ENCODE data around the gene PLEKHS1.

PLEKHS1 gene

DNA sequence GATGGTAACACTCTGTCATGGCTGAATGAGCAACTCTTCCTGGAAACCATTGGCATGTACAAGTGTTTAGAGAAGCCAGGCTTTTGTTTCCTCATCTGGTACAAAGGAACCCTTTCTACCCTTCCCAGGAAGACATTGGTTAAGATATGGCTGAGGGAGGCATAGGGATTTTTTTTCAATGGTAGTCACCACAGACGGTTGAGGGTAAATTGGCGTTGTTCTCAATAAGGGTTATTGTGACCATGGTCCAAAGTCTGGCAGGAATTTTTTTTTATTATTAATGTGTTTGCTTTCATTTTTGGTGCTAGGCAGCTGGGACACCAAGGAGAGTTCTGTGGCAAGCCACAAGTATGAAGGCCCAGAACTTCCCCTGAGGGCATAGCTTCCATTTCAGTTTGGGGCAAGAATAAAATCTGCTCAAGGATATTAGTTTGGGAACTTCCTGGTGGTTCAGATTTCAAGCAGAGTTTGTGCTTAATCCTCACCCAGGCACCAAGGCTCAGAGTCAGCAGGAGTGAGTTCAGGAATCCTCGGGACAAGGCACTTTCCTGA, at the start of gene PLEKHS1:
Gene PLEKHS1, plus strand, starts transcription at position 502 of the 552 bp plus-strand sequence. CDS start 3,596 bp downstream, outside the sequence.
- DNase-seq (ENCODE audit: low read depth), result no peak

DNA sequence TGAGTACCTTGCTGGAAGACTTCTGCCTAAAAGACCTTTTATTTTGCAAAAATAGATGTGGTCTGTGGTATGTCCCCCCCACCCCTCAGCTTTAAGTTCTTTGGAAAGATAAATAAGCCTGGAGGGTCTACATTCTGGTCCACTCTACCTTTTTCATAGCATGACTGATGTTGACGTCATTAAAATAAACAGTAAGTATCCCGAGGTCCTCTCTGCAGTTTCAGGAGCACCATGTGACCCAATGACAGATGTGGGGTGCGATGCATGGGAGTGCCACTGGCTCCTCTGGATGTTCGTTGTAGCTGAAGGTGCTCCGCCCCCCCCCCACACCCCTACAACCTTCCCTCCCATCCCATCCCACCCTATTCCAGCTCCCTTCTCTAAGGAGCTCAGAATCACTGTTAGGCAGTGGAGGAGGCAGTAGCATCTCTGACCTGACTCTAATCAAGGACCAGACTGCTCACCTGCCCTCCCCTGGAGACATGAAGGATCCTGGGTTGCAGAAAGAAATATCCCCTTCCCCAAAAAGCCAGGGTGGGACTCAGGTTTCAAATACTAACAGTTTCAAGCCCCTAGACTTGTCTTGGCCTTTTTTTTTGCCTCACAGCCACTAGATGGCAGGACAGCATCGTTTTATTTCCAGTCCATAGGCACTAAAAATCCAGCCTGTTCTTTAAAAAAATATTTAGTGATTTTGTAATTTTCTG, 46.7 kb upstream of the PLEKHS1 start:
- DNase-seq (ENCODE audit: low read depth), result no peak

- DNase-seq (ENCODE audit: low read depth), result no peak
Observed at GRCh38 chr10:113705344-113705652, 46.2 kb upstream of the PLEKHS1 start.

DNA sequence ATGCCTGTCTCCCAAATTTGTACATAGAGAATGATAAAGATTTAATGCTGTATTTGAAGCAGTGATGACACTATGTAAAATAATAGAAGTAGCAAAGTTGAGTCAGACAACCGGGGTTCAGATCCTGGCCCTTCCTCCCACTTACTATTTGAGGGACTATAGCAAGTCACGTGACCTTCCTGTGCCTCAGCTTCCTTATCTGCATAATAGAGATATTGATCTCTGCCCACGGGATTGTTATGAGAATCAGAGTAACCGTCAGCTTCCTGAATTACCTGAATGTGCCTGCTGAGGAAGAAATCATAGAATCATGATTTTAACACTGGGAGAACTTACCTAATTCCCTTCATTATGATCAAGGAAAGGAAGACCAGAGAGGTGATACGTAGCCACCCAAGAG, 44.9 kb upstream of the PLEKHS1 start:
- DNase-seq (ENCODE audit: low read depth), result no peak

DNA sequence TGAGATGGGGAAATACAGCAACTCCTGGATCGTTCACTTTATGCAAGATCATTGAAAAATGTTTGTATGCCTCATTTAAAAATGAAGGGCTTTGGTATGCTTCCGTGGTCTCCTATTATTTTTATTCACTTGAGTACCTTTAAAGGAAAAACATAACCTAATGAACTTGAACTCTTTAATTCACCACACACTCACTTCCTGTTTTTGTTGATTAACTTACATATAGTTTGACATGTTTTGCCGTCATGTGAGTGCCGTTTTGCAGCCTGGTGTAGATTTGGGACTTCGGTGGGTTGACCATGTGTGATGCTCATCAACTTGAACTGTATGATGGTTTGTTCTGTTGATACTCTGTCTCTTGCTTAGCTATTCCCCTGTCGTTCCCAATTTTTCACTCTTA, 42.8 kb upstream of the PLEKHS1 start:
- no peak for DNase-seq (ENCODE audit: low read depth)

DNA sequence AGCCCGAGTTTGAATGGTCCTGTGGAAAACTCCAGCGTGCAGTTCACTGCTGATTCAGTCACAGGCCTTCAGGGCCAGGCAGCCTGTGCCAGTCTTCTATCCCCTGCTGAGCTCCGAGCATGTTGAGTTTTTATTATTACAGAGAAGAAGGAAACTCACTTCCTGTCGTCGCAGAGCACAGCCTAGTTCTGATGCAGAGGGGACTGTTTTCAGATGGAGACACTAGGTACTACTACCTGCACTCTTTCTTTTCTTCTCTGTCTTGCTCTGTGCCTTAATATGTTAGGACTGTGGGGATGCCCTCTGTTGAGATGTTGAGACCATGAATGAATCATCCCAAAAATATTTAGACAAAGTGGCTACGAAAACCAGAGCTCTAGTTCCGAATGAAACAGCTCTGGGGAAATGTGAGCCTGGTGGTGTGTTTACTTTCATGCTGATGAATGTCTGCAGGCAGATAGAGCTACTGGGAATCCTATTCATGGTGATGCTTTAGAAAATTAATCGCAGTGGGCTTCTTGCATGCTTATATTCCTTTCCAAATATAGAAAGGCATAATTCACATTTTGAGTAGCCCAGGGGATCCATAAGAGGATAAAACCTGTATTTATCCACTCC, 42.2 kb upstream of the PLEKHS1 start:
- no peak for DNase-seq (ENCODE audit: low read depth)

GRCh38 chr10:113711142-113711541, 40.3 kb upstream of the PLEKHS1 start:
- DNase-seq (ENCODE audit: low read depth), result no peak

DNA sequence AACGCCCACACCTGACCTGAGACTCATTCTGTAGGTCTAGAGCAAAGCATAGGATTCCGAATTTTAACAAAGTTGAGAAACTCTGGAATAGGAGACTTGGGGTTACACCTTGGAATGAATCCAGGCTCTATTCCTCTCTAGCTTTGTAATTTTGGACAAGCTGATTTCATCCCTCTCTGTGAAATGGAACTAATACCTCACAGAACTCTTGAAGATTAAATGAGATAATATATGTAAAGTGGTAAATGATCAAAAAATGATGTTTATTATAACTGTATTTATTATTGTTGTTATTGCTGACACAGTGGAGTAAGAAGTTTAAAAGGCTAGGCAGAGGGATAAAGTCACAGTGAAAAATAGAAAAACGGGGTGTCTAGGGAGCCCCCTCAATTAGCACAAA, 39.5 kb upstream of the PLEKHS1 start:
- DNase-seq (ENCODE audit: low read depth), result no peak

- DNase-seq (ENCODE audit: low read depth), result no peak
Observed at GRCh38 chr10:113712755-113713639, 38.5 kb upstream of the PLEKHS1 start.

DNA sequence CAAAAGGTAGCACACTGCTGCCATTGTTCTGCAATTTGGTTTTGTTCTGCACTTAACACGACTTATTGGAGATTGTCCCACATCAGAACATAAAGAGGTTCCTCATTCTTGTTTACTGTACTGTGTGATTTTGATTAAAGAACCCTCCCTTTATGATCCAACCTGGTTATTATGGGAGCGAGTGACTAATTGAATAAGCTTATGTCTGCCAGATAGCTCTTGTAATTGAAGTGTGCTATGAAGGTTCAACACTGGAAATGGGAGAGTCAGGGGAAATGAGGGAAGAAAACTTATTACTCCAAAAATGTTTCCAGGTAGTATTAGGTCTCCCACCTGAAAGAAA, 37.9 kb upstream of the PLEKHS1 start:
- DNase-seq (ENCODE audit: low read depth), result no peak

DNA sequence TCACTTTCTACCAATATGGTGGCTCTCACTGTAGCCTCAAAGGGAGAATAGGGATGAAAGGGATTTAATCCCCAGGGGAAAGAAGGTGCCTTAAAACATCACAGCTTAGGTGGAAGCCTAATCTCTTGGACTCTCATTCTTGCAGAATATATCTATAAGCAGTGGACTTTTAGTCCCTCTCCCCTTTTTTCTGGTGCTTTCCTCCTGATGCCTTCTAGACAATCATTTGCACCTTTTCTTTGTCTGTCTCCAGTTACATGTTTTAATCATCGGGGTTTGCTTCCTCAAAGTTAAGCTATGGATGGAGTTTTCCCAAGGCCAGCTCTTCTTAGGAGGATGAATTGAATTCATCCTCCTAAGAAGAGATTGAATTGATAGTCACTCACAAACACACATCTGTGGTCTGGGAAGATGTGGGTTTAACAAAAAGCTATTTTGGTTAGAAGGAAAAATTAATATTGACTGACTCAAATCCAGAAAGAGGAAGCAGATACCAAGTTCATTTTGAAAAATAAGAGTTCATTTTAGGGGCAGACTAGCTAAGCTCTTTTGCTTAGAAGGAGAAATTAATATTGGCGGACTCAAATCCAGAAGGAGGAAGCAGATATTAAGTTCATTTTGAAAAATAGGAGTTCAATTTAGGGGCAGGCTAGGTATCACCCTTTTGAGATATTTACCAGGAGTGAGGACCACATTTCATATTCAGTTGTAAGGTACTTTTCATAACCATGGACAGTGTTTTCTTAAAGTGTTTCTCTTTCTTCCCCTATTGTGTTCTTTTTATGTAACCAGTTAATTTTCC, 35.2 kb upstream of the PLEKHS1 start:
- no peak for DNase-seq (ENCODE audit: low read depth)

DNA sequence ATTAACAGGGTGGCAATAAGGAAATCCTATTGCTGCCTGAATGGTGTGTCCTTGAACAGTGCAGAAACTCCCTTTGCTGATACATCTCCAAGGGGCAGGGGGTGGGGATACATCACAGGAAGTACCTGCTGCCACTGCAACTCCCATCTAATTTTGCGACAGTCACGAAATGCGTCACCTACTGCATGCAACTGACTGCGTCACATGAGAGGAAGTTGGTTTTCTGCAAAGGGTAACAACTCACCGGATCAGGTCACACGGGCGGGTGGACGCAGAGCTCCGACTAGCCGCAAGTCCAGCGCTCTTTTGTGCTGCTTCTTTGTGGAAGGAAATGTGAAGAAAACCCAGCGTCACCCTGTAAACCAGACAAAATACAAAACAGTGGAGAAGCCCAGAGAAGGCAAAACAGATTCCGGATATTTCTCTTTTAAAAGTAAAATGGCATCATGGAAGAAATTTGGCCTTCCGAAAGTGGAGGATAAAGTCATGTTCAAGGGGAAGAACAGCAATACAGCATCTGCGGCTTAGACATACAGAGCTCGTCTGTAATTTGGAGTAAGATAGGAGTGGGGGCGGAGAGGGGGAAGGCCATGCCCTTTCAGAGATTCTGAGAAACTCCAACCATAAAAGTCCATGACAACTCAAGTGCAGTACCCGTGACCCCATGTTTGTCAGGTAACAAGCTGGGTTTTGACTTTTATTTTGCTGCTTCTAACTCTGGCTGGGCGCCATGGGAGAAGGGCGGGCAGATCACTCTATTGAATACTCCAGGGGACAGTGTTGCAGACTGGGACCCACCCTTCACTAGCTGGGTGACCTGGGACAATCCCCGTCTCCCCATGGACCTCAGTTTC, 32.3 kb upstream of the PLEKHS1 start:
- no peak for DNase-seq (ENCODE audit: low read depth)

DNA sequence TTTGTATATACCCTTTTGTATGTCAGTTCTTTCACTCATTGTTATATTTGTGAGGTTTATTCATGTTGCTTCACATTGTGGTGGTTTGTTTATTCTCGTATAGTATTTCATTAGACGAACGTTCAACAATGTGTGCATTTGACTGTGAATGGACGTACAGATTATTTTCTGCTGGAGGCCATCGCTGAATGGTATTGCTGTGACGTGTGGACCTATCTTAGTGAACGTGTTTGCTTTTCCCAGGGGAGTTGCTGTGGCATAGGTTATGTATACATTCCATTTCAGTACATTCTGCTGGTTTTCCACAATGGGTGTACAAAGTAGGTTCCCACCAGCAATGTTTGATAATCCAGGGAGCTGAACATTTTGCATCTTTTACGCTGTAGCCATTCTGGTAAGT, 31.1 kb upstream of the PLEKHS1 start:
- DNase-seq (ENCODE audit: low read depth), result no peak

DNA sequence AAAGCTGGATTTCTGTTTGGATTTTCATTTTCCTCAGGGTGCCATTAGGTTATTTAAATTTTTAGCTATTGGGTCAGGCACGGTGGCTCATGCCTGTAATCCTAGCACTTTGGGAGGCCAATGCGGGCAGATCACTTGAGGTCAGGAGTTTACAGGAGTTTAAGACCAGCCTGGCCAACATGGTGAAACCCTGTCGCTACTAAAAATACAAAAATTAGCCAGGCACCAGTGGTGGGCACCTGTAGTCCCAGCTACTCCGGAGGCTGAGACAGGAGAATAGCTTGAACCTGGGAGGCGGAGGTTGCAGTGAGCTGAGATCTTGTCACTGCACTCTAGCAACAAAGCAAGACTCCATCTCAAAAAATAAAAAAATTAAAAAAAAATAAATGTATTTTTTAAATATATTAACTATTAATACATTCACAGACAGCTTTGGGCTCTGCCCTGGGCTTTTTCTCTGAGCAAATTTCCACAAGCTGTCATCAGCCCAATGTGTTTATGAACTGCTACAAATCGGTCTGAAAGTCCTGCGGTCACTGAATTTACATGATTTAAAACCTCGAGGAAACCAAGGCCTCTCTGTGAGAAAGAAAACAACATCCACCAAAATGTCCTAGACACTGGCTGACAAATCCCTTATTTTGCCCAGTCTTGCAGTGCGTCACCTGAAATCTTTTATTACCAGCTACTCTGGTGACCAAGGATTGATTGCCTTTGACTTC, 19.2 kb upstream of the PLEKHS1 start:
- no peak for DNase-seq (ENCODE audit: low read depth)

DNA sequence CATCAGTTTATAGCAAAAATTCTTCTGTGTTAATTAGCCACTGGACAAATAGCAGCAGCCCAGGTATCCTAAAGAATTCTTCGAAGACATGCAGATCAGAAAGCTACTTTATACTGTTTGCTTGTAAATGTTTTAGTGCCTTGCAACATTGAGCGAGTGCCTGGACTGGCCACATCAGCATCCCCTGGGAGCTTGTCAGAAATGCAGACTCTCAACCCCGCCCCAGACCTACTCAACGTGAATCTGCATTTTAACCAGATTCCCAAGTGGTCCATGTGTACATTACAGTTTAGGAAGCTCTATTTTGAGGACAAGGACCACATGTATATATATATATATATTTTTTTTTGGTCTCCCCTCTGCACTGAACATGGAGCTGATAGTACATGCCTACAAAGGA, 18.5 kb upstream of the PLEKHS1 start:
- no peak for DNase-seq (ENCODE audit: low read depth)

DNA sequence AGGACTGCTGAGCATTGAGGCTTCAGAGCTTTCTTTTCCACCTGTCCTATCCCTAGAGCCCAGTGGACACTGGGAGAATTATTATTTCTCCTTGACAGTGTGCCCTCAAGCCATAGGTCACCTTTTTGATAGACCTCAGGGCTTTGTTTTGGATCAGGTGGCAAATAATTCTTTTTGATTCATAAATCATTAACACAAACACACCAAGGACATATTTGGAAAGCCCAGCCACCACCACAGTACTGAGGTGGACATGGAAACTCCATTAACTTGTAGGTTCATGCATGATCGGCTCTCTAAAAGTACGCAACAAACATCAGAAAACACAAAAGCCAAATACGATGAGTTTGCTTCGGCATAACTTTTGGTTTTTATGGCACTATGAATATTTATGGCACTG, 17.8 kb upstream of the PLEKHS1 start:
- DNase-seq (ENCODE audit: low read depth), result no peak

DNA sequence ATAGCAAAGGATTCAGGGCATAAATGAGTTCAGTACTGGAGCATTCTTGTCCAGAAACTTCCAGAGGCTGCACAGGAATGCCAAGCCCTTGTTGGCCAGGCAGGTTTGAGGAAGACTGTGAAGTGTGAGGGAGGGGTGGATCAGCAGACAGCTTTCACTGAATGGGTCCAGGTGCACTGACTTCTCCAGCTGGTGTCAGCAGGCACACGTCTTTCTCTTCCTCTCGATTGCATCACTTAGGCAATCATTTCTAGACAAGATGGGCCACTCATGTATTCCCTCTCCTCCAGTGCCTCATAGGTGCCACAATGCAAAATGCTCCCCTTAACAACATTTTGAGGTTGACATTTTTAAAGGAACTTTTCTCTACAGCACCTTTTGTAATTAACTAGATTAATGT, 15.6 kb upstream of the PLEKHS1 start:
- DNase-seq (ENCODE audit: low read depth), result no peak

DNA sequence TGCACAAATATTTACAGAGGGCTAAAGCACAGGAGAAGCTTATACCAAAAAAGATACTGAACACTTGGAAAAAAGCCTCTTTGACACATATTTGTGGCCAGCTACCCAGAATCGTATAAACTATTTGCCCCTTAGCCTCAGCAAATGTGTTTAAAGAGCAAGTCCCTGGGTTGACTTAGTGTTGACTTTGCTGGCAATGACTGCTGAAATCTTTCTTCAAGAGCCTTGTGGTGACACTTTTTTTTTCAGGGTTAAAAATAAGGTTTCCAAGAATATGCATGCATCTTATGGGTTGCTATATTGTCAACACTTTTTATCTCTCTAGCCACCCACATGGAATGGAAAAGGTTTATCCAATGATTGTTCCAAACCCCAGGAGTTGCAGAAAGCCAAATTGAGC, 14.9 kb upstream of the PLEKHS1 start:
- no peak for DNase-seq (ENCODE audit: low read depth)

DNA sequence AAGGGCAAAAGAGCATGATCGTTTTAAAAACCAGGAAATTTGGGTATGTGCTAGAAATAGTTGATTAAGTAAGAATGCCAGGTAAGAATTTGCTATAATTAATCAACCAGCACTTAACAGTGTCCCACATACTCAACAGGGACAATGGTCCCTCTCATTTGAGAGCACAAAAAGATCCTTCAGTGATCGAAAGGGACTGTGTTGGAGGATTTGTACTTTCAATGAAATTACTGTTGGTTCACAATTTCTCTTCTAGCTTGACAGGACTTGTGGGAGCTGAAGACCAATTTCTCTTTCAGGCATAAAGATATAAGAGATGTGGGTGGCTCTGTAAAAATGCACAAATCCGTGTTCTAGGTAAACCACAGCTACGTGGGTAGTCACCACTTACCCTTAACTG, 12.5 kb upstream of the PLEKHS1 start:
- DNase-seq (ENCODE audit: low read depth), result no peak

DNA sequence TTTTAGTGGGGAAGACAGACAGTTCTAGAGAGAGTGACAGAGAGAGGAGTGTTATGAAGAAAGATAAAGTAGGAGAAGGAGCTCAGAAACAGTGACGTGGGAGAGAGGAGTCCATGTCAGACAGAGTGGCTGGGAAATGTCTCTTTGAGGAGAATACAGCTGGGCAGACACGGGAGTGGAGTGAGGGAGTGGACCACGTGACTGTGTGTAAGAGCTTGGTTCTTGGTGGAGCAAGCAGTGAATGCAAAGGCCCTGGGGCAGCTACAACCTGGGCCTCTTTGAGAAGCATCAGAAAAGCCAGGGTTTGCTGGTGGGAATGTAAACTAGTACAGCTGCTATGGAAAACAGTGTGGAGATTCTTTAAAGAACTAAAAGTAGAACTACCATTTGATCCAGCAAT, 11.9 kb upstream of the PLEKHS1 start:
- DNase-seq (ENCODE audit: low read depth), result no peak

GRCh38 chr10:113740850-113741249, 10.6 kb upstream of the PLEKHS1 start:
- no peak for DNase-seq (ENCODE audit: low read depth)
